SK-N-SH (cell line): ENCODE measurements around the gene SGPP1. TPM values are rescaled to one million over a fixed set of nuclear protein-coding genes. Genes with fewer than 3 reads are reported as not detected.

Source experiments
- CTCF ChIA-PET: fragments of 300-600, 350-600 bp; formaldehyde crosslinking; extraction: SDS; loops from one replicate; lab custom pipeline; 2021; lab: Yijun Ruan, JAX
- POLR2A ChIA-PET: fragments of 350-600 bp; sonication (Branson Sonifier 250); formaldehyde crosslinking; extraction: SDS; loops from one replicate; lab custom pipeline; 2020; ENCODE audit warnings: antibody characterized with exemption, inconsistent platforms; lab: Yijun Ruan, JAX
- DNase-seq: peaks from one replicate; pipeline ENCODE4 v3.0.0; 2012
- H2AFZ ChIP-seq: fragments of 200-600 bp; sonication (generic); 2 replicates; pipeline ENCODE4 v1.8.1; 2016; ENCODE audit warnings: antibody characterized with exemption, mild to moderate bottlenecking, low read depth
- H3F3A ChIP-seq: fragments of 200-600 bp; sonication (generic); replicated peaks from 2 replicates; pipeline ENCODE3; 2016; ENCODE audit warnings: antibody characterized with exemption, mild to moderate bottlenecking; ENCODE audit not compliant: insufficient read depth
- H3K27ac ChIP-seq, 2 experiments: fragments of 200-500 bp in 1 of 2; fragments of 200-600 bp in 1 of 2; sonication (Bioruptor generic) in 1 of 2; sonication (generic), shearing (Covaris generic) in 1 of 2; 2 replicates each; pipeline versions ENCODE4 v1.5.1 to v1.6.1; 2014 to 2016; ENCODE audit warnings: low read depth in 2 of 2, inconsistent platforms in 1 of 2, low read length in 1 of 2, mild to moderate bottlenecking in 1 of 2, mixed read lengths in 1 of 2
- H3K27me3 ChIP-seq: fragments of 200-600 bp; sonication (generic), shearing (Covaris generic); 2 replicates; pipeline ENCODE4 v1.6.1; 2016; ENCODE audit warnings: mixed run types; ENCODE audit not compliant: insufficient read depth
- H3K36me3 ChIP-seq, 2 experiments: fragments of 200-500 bp in 1 of 2; fragments of 200-600 bp in 1 of 2; sonication (Bioruptor generic) in 1 of 2; sonication (generic) in 1 of 2; replicated peaks in 1 of 2; 2 replicates each; pipeline versions ENCODE3 to v1.5.1; 2014 to 2016; ENCODE audit warnings: low read length in 1 of 2, mild to moderate bottlenecking in 1 of 2; ENCODE audit not compliant: insufficient read depth in 2 of 2, control insufficient read depth in 1 of 2
- H3K4me1 ChIP-seq, 2 experiments: fragments of 200-500 bp in 1 of 2; fragments of 200-600 bp in 1 of 2; sonication (Bioruptor generic) in 1 of 2; sonication (generic), shearing (Covaris generic) in 1 of 2; 2 replicates each; pipeline versions ENCODE4 v1.5.1 to v1.6.1; 2014 to 2016; ENCODE audit warnings: low read depth in 1 of 2, low read length in 1 of 2, mixed run types in 1 of 2; ENCODE audit not compliant: insufficient read depth in 2 of 2, control insufficient read depth in 1 of 2
- H3K4me2 ChIP-seq: fragments of 200-600 bp; sonication (generic), shearing (Covaris generic); 2 replicates; pipeline ENCODE4 v1.6.1; 2017; ENCODE audit warnings: mixed run types
- H3K4me3 ChIP-seq, 2 experiments: fragments of 200-500 bp in 1 of 2; fragments of 200-600 bp in 1 of 2; sonication (Bioruptor generic) in 1 of 2; sonication (generic), shearing (Covaris generic) in 1 of 2; 2 replicates each; pipeline versions ENCODE4 v1.5.1 to v1.8.1; 2014 to 2016; ENCODE audit warnings: low read depth in 2 of 2, inconsistent platforms in 1 of 2, low read length in 1 of 2, mild to moderate bottlenecking in 1 of 2, mixed read lengths in 1 of 2, moderate library complexity in 1 of 2
- H3K79me2 ChIP-seq: fragments of 200-600 bp; sonication (generic); 2 replicates; pipeline ENCODE4 v1.8.1; 2017; ENCODE audit warnings: mild to moderate bottlenecking; ENCODE audit not compliant: insufficient read depth
- H3K9ac ChIP-seq: fragments of 200-600 bp; sonication (generic); 2 replicates; pipeline ENCODE4 v1.6.1; 2017; ENCODE audit warnings: mixed run types
- H3K9me2 ChIP-seq: fragments of 200-600 bp; sonication (generic); 2 replicates; pipeline ENCODE4 v1.6.1; 2017; ENCODE audit warnings: mixed run types
- H3K9me3 ChIP-seq: fragments of 200-600 bp; sonication (generic); 2 replicates; pipeline ENCODE4 v1.6.1; 2017; ENCODE audit warnings: mixed run types, mild to moderate bottlenecking, moderate library complexity
- H4K20me1 ChIP-seq: fragments of 200-600 bp; sonication (generic); 2 replicates; pipeline ENCODE4 v1.6.1; 2017; ENCODE audit warnings: mild to moderate bottlenecking, mixed run types; ENCODE audit not compliant: insufficient read depth
- EP300 ChIP-seq, 2 experiments: IDR thresholded peaks; 2 replicates each; pipeline versions ENCODE4 v1.4.0 to v1.6.1; 2012; ENCODE audit warnings: borderline replicate concordance in 1 of 2, low read depth in 1 of 2, low read length in 1 of 2
- EZH2phosphoT487 ChIP-seq: fragments of 200-600 bp; sonication (generic); IDR thresholded peaks from 2 replicates; pipeline ENCODE4 v1.6.1; 2017; ENCODE audit warnings: low read depth, mixed run types, mild to moderate bottlenecking, antibody characterized with exemption, moderate library complexity, borderline replicate concordance
- FOSL2 ChIP-seq: IDR thresholded peaks from 2 replicates; pipeline ENCODE4 v1.4.0; 2012; ENCODE audit warnings: low read depth, mild to moderate bottlenecking, moderate library complexity, borderline replicate concordance
- FOXJ3 ChIP-seq: sonication (generic); formaldehyde crosslinking; IDR thresholded peaks from 2 replicates; pipeline ENCODE4 v1.5.1; 2020; ENCODE audit warnings: mild to moderate bottlenecking, missing genetic modification reagents
- GABPA ChIP-seq: IDR thresholded peaks from 2 replicates; pipeline ENCODE4 v1.4.0; 2012; ENCODE audit warnings: low read depth, mild to moderate bottlenecking
- GATA2 ChIP-seq: sonication (generic); formaldehyde crosslinking; IDR thresholded peaks from 2 replicates; pipeline ENCODE4 v1.5.0; 2020; ENCODE audit warnings: mild to moderate bottlenecking, missing genetic modification reagents
- JUND ChIP-seq: IDR thresholded peaks from 2 replicates; pipeline ENCODE4 v1.4.0; 2012
- MEF2A ChIP-seq: IDR thresholded peaks from 2 replicates; pipeline ENCODE4 v1.4.0; 2012; ENCODE audit warnings: low read depth, borderline replicate concordance
- PBX3 ChIP-seq: IDR thresholded peaks from 2 replicates; pipeline ENCODE4; 2012
- RAD21 ChIP-seq: IDR thresholded peaks from 2 replicates; pipeline ENCODE4 v1.6.1; 2012; ENCODE audit warnings: mild to moderate bottlenecking, low read length
- RCOR1 ChIP-seq: fragments of 150-350 bp; IDR thresholded peaks from 2 replicates; pipeline ENCODE4 v1.6.1; 2017; ENCODE audit warnings: antibody characterized with exemption, low read length
- TAF1 ChIP-seq: IDR thresholded peaks from 2 replicates; pipeline ENCODE4 v1.6.1; 2012; ENCODE audit warnings: low read depth, mild to moderate bottlenecking, low read length, moderate library complexity, borderline replicate concordance
- TEAD4 ChIP-seq: IDR thresholded peaks from 2 replicates; pipeline ENCODE4 v1.4.0; 2012; ENCODE audit warnings: mild to moderate bottlenecking, borderline replicate concordance; ENCODE audit not compliant: insufficient read depth
- YY1 ChIP-seq: IDR thresholded peaks from 2 replicates; pipeline ENCODE4 v1.4.0; 2012; ENCODE audit warnings: low read depth, mild to moderate bottlenecking
- WGBS: methylation state at CpG from one replicate; pipeline ENCODE4 v1.1.6; 2017; ENCODE audit warnings: low lambda C conversion rate; 5-methylcytosine and 5-hydroxymethylcytosine counted together
- polyA plus RNA-seq, 3 experiments: library from polyadenylated mRNA; depleted of rRNA; stranded (reverse); fragments of >200 nt; gene quantifications; 2 replicates each; pipeline ENCODE4 v1.2.3, GENCODE V29; 2012
- TF ChIP-seq, protein P1 (sequence below): IDR thresholded peaks from 2 replicates; pipeline ENCODE4 v1.4.0; 2012; ENCODE audit warnings: low read depth

The SGPP1 gene
- polyA plus RNA-seq, 1 of the 3 experiments (the other 2 are of a cell fraction): 8.4 TPM

GRCh38 chr14:63747846-63748245 lies 20.0 kb upstream of the SGPP1 start:
- no peaks in the 10 kb centered on the region for H3K27me3 ChIP-seq
- H3K4me3 ChIP-seq: no peak overlapping the region
- POLR2A ChIA-PET: no interaction called here
- no peaks in the 10 kb centered on the region for H3K9me2 ChIP-seq
- no peak for TF ChIP-seq EZH2phosphoT487
- no peak for TF ChIP-seq JUND
- no peak for TF ChIP-seq GATA2 (CRISPR knock-in tag)
- TF ChIP-seq MEF2A: no peak
- no peak for TF ChIP-seq RCOR1
- no peak for TF ChIP-seq PBX3
- TF ChIP-seq GABPA: no peak
- TF ChIP-seq YY1: no peak
- TF ChIP-seq, protein P1, sequence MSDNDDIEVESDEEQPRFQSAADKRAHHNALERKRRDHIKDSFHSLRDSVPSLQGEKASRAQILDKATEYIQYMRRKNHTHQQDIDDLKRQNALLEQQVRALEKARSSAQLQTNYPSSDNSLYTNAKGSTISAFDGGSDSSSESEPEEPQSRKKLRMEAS: no peak
- no peak for TF ChIP-seq TEAD4
- no peaks in the 10 kb centered on the region for H3F3A ChIP-seq
- no peak overlapping the region for H2AFZ ChIP-seq
- CTCF ChIA-PET: no interaction called here
- H3K79me2 ChIP-seq: no peaks in the 10 kb centered on the region
- WGBS: 71% methylated on average over 3 of the region's 3 CpGs
- DNase-seq: no peak
- no peaks in the 10 kb centered on the region for H3K9me3 ChIP-seq
- no peak overlapping the region for H3K27ac ChIP-seq
- no peaks in the 10 kb centered on the region for H4K20me1 ChIP-seq
- H3K9ac ChIP-seq: no peak overlapping the region
- no peak overlapping the region for H3K4me2 ChIP-seq
- H3K36me3 ChIP-seq: no peaks in the 10 kb centered on the region
- H3K4me1 ChIP-seq: no peaks in the 10 kb centered on the region

- H3K27me3 ChIP-seq: no peaks in the 10 kb centered on the region
- H3K9ac ChIP-seq: no peak overlapping the region
- H3K4me2 ChIP-seq: no peak overlapping the region
- no peaks in the 10 kb centered on the region for H3K4me1 ChIP-seq
- H3K36me3 ChIP-seq: no peaks in the 10 kb centered on the region
- CTCF ChIA-PET: interaction anchor here (0.7 to 1.9 kb wide), 2 partner anchors 8 to 24 kb away, joined by 4 to 8 read pairs; no protein-coding TSS in a partner anchor
- H3F3A ChIP-seq: no peaks in the 10 kb centered on the region
- no peak overlapping the region for H3K27ac ChIP-seq
- H3K79me2 ChIP-seq: no peaks in the 10 kb centered on the region
- POLR2A ChIA-PET: no interaction called here
- TF ChIP-seq TAF1 (no peak), EP300 (IDR thresholded peaks at IDR 0.05; ENCODE audit: borderline replicate concordance in 1 of 2, low read depth in 1 of 2, low read length in 1 of 2) (no peak), RAD21 (peak; percentile 15; the same call in 1 of the 2 replicates), FOSL2 (no peak), FOXJ3 (CRISPR knock-in tag) (no peak), TEAD4 (no peak)
- TF ChIP-seq, all 33 proteins: peak for 1
- 34% methylated on average over 4 of the region's 4 CpGs for WGBS
- DNase-seq: no peak
- Histone ChIP-seq H2AFZ (no peak overlapping the region), H3K4me3 (no peak overlapping the region), H4K20me1 (no peaks in the 10 kb centered on the region), H3K9me3 (no peaks in the 10 kb centered on the region), H3K9me2 (no peaks in the 10 kb centered on the region)
Measured at GRCh38 chr14:63745858-63746425, 18.1 kb upstream of the SGPP1 start.
